Right lobe of liver (tissue), 4 donors: ENCODE data around the gene SIGLEC5.

ENCODE experiments used
- CTCF ChIP-seq, 4 donors: fragments of 200-600 bp in 3 of 4; fragments of 450-650 bp in 1 of 4; IDR thresholded peaks; one replicate each; pipeline versions ENCODE4 v1.5.1 to v1.8.0; 2016 to 2022; ENCODE audit warnings: antibody characterized with exemption in 4 of 4, mild to moderate bottlenecking in 2 of 4
- POLR2A ChIP-seq: fragments of 450-650 bp; IDR thresholded peaks from one replicate; pipeline ENCODE4 v1.6.1; 2017; ENCODE audit warnings: antibody characterized with exemption, mild to moderate bottlenecking
- donor health status: DM: no; HTN: no; CAD: no.
- donor health status: DM: no; HTN: no; CAD: no.
- donor health status: DM: no; HTN: yes; CAD: no.

- no peak for TF ChIP-seq POLR2A
- TF ChIP-seq CTCF (IDR thresholded peaks at IDR 0.05) = no peak
These were observed 34.7 kb downstream of the SIGLEC5 start for GRCh38 chr19:51595190-51596175.
